GM19043 (cell line): Measurements from ENCODE around the gene ADGRL3.

Experiments
- ATAC-seq: cut with Tn5 transposase; IDR thresholded peaks from one replicate; pipeline ENCODE4 v1.9.1; 2021; ENCODE audit warnings: low read depth; ENCODE audit not compliant: unreplicated experiment

ADGRL3 gene

GRCh38 chr4:61200187-61200915 lies at the start of gene ADGRL3:
Gene ADGRL3 (plus strand): TSS chr4:61200326.
- ATAC-seq, result no peak

DNA sequence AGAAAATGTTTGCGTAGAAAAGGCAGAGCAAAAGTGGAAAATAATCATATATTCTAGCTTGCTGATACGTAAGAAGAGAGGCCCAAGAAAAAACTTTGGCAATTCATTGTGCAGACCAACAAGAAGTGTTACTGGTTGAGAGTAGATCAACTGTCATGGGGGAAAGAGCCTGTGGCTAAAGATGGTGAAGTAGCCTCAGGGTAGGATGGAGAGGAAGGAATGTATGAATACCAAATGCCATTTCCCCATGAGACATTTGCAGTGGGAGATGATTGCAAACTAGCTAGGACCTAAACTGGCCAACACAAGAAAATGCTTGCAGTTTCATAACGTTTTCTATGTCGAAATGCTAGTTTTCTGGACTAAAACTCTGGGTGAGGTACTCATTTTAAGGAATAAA lies 47.7 kb upstream of the ADGRL3 start:
- no peak for ATAC-seq

GRCh38 chr4:61160478-61160877 lies 39.6 kb upstream of the ADGRL3 start:
- ATAC-seq, result no peak

GRCh38 chr4:61162116-61162515 lies 38.0 kb upstream of the ADGRL3 start:
- no peak for ATAC-seq

- no peak for ATAC-seq
These were observed 26.3 kb upstream of the ADGRL3 start for GRCh38 chr4:61173799-61174198.

- ATAC-seq, result no peak
These were observed 24.6 kb upstream of the ADGRL3 start for GRCh38 chr4:61175495-61175894.

- no peak for ATAC-seq
These were observed 22.8 kb upstream of the ADGRL3 start for GRCh38 chr4:61177367-61177766.

GRCh38 chr4:61180405-61180804 lies 19.7 kb upstream of the ADGRL3 start:
- ATAC-seq, result no peak

DNA sequence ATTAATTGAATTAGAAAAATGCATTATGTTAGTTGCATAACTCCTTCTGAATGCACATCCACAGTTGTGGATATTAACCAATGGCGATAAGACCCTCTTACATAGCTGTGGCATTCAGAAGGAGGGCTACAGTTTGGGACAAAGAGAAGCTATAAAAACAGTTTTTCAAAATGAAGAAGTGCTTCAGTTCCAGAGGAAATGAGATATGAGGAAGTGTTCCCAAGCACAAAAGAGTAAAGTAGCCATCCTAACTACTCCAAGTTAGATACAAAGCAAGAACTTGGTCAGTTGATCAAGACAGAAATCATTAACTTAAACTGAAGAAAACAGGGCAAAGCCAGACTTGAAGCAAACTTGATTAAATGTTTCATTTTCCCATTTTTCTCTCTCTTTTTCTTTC lies 17.2 kb upstream of the ADGRL3 start:
- no peak for ATAC-seq

DNA sequence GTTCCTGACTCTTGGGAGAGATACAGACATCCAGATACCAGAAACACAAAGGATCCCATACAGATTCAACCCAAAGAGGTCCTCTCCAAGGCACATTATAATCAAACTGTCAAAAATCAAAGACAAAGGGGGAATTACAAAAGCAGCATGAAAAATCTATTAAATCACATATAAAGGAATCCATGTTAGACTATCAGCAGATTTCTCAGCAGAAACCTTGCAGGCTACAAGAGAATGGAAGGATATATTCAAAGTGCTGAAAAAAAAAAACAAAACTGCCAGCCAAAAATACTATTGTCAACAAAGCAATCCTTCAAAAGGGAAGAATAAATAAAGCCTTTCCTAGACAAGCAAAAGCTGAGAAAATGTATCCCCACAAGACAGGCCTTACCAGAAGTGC lies 14.8 kb upstream of the ADGRL3 start:
- ATAC-seq, result no peak

DNA sequence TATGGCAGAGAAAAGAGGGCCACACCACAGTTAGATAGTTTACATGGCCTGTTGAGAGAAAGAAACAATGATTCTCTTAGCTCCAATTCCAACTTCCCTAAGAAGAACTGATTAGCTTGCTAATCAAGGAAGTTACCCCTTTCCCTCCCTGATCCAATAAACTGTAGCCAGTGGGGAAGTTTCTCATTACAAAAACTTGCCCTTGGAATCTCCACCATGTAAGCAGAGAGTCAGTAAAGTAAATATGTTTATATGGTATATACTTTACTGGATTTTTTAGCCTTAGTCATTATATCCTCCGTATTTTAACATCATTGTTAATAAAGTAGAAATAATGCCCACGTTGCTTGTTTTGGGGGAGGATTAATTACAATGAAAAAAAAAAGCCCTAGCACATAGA lies 7.7 kb upstream of the ADGRL3 start:
- no peak for ATAC-seq

- ATAC-seq, result no peak
These were observed 6.3 kb upstream of the ADGRL3 start for GRCh38 chr4:61193863-61194262.

DNA sequence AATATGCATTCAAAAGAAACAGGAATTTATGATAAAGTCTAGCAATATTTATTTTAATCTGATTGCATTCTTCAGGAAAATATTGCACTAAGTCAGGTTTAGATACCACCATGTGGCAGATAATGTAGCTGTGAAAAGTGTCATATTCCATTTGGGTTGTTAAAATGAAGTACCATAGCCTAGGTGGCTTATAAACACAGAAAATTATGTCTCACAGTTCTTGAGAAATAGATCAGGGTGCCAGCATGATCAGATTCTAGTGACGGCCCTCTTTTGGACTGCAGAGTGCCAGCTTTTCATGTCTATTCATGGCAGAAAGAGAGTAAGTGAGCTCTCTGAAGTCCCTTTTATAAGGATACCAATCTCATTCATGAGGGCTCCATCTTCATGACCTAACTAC lies 5.6 kb upstream of the ADGRL3 start:
- ATAC-seq, result no peak

- no peak for ATAC-seq
These were observed 5.0 kb upstream of the ADGRL3 start for GRCh38 chr4:61195101-61195500.

DNA sequence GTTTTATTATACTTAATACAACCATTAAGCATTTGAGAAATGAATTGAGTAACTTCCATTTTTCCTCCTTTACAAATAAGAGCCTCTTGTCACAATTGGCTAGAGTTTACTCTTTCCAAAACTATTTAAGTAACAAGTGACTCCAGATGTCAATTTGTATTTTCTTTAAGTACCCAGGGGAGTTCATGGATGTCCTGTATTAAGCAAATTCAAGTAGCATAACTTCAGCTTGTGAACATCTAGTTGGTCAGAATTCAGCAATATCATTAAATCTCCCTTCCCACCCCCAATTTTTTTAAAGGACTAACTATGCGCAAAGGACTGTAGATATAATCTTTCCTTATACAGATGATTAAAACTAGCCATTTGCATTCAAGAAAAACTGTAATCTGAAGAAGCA lies 1.4 kb upstream of the ADGRL3 start:
- ATAC-seq, result no peak

DNA sequence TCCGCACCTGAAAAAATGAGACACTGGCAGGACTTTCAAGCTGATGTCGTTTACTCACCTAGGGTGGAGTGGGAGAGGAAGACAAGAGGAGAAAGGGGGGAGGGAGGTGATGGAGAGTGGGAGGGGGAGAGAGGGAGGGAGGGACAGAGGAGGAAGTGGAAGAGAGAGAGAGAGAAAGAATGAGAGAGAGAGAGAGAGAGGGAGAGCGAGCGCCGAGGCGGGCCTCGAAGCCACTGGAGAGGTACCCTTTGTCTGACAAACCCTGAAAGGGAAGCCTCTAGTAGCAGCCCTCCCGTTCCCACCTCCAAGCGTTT lies 296 bp upstream of the ADGRL3 start:
- no peak for ATAC-seq

GRCh38 chr4:61200916-61201526 lies 895 bp downstream of the ADGRL3 start:
- no peak for ATAC-seq

DNA sequence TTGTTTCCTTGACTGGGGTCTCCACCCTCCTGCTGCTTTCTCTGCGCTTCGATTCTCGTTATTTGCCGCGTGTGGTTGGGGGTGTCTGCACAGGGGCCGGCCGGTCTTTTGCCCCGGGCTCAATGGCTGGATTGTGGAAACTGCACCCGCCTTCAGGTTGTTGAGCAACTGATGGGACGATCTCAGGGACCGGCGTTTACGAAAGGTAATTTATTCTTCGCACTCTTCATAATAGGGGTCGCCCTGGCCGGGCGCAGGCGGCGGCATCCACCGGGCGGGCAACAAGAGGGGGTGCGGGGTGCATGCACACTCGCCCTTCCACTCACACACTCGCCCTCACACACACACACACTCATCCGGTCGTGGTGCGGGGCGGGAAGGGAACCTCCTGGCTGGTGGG lies 1.4 kb downstream of the ADGRL3 start:
- no peak for ATAC-seq

DNA sequence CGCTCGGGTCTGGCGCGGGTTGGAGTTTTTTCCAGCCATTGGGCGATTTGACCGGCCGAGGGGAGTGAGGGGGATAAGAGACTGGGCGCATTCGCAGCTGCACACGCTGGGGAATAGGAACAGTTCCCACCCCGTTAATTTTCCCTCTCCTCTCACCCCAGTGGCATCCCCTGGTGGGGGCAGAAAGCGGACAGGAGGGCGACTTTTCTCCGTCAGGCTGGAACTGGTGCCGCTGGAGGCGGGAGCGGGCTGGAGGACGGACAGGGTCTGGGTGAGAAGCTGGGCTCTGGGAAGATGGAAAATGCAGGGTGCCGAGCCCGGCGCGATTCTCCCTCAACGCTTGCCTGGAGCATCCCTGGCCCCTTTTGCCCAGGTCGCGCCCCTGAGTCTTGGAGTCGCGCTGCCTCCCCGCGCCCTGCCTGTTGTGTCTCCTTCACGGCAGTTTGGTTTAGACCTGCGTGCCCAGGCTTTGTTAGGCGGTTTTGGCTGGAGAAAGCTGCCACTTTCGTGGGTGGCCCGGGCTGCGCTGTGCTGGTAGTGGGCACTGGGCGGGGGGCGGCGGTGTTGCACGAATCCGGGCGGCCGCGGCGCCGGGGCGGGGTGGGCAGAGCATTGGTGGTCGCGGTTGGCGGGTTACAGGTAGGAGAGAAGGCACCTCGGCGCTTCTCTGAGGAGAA lies 2.0 kb downstream of the ADGRL3 start:
- no peak for ATAC-seq

- ATAC-seq, result no peak
These were observed 2.7 kb downstream of the ADGRL3 start for GRCh38 chr4:61202638-61203435.

DNA sequence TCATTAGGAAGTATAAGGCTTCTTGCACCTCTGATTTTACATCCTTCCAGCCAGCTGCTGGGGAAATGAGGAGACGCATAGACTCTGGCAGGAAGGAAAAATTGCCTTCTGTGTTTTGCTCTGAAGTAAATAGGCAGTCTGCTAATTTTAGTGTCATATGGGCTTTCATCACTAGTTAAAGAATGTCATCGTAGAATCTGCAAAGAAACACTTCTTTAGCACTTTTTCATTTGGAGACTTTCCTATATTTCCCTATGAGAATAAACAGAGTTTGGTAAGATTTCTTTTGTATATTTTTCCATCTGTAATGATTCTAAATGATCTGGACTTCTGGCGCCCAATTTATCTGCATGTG lies 3.3 kb downstream of the ADGRL3 start:
- ATAC-seq, result no peak
